Activated naive CD4-positive, alpha-beta T cell treated with anti-CD3 and anti-CD28 coated beads for 36 hours (primary cell): ENCODE results near the gene ZNF8. TPM values are rescaled to one million over a fixed set of nuclear protein-coding genes. Genes with fewer than 3 reads are reported as not detected.
"Not testable (repeated sequence)": the region's sequence is repeated elsewhere in the genome, so short reads cannot be mapped to it uniquely, and the experiment has no call there.

Source experiments
- CTCF ChIA-PET: fragments of 350-600 bp; sonication (Branson Sonifier 250); formaldehyde crosslinking; loops from one replicate; lab custom pipeline; 2021; ENCODE audit warnings: antibody characterized with exemption; lab: Charles Lee
- DNase-seq: peaks from one replicate; pipeline ENCODE4 v3.0.0-alpha.2; 2020
- H3K27ac Mint-ChIP-seq: one replicate; pipeline ENCODE4 v1.8.0; 2021; ENCODE audit warnings: mild to moderate bottlenecking, mixed read lengths
- H3K27me3 Mint-ChIP-seq: one replicate; pipeline ENCODE4 v1.8.0; 2021; ENCODE audit warnings: low read depth, mixed read lengths
- H3K36me3 Mint-ChIP-seq: one replicate; pipeline ENCODE4 v1.8.0; 2021; ENCODE audit warnings: low read depth, mixed read lengths
- H3K4me1 Mint-ChIP-seq: one replicate; pipeline ENCODE4 v1.8.0; 2021; ENCODE audit warnings: low read depth, mixed read lengths
- H3K4me3 Mint-ChIP-seq: one replicate; pipeline ENCODE4 v1.8.0; 2021; ENCODE audit warnings: mild to moderate bottlenecking, moderate library complexity, mixed read lengths
- H3K9me3 Mint-ChIP-seq: one replicate; pipeline ENCODE4 v1.8.0; 2021; ENCODE audit warnings: mixed read lengths
- intact Hi-C: fragments of 100-400 bp; cut with micrococcal nuclease; formaldehyde crosslinking; loops from one replicate; pipeline ENCODE4 v1.15.1; 2023
- total RNA-seq, 2 experiments: library from RNA; stranded (reverse); gene quantifications; one replicate each; pipeline ENCODE4 v1.2.3, GENCODE V29; 2021

Gene ZNF8
- total RNA-seq, 2 experiments from 2014 or later, result 3.2 to 3.6 TPM

DNA sequence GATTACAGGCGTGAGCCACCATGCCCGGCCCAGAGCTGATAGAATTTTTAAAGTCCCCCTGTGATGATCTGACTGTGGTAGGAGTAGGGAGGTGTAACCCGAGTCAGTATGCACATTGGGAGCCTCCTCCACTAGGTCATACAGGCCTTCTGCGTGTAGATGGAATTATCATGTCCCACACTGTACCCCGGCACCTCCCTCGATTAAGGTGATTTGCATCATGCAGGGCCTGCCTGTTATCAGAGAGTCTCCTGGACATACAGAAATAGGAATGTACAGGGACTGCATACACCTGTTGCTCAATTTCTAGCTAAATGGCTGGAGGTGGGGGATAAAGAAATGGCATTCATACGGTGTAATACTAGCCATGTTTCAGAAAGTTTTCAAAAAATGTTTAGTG lies 25.5 kb downstream of the ZNF8 start:
- H3K9me3 Mint-ChIP-seq, result peaks cover 13% of the 10 kb centered on the region
- no peaks in the 10 kb centered on the region for H3K27me3 Mint-ChIP-seq
- no peak overlapping the region for H3K27ac Mint-ChIP-seq
- CTCF ChIA-PET, result no interaction called here
- intact Hi-C loops, result no loop called here
- DNase-seq, result no peak
- peaks cover 66% of the 10 kb centered on the region for H3K36me3 Mint-ChIP-seq
- peak overlapping the region; percentile 100 for H3K4me3 Mint-ChIP-seq
- peaks cover 46% of the 10 kb centered on the region for H3K4me1 Mint-ChIP-seq

DNA sequence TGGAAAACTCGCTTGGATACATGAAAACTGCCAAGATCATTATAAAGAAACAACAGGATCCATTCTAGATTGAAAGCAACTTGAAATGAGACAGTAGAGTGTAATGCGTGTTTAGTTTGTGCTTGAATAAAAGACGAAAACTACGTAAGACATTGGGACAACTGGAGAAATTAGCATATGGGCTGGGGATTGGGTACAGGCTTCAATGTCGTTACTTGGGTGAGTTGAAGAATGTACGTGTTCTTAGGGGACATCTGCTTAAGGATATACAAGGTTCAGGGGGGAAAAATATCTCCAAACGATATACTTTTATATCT lies 26.0 kb downstream of the ZNF8 start:
- Mint-ChIP-seq H3K4me3 (peak overlapping the region; percentile 100), H3K36me3 (peaks cover 68% of the 10 kb centered on the region), H3K27me3 (no peaks in the 10 kb centered on the region), H3K27ac (peak overlapping the region; percentile 99), H3K9me3 (peaks cover 13% of the 10 kb centered on the region), H3K4me1 (peaks cover 46% of the 10 kb centered on the region)
- CTCF ChIA-PET, result no interaction called here
- no peak for DNase-seq
- intact Hi-C loops, result loop anchor here (1.0 kb wide), 9 partner anchors 22 to 827 kb away; partner anchors contain the start of genes TRIM28, ZNF274, ZNF584 and ZNF772

DNA sequence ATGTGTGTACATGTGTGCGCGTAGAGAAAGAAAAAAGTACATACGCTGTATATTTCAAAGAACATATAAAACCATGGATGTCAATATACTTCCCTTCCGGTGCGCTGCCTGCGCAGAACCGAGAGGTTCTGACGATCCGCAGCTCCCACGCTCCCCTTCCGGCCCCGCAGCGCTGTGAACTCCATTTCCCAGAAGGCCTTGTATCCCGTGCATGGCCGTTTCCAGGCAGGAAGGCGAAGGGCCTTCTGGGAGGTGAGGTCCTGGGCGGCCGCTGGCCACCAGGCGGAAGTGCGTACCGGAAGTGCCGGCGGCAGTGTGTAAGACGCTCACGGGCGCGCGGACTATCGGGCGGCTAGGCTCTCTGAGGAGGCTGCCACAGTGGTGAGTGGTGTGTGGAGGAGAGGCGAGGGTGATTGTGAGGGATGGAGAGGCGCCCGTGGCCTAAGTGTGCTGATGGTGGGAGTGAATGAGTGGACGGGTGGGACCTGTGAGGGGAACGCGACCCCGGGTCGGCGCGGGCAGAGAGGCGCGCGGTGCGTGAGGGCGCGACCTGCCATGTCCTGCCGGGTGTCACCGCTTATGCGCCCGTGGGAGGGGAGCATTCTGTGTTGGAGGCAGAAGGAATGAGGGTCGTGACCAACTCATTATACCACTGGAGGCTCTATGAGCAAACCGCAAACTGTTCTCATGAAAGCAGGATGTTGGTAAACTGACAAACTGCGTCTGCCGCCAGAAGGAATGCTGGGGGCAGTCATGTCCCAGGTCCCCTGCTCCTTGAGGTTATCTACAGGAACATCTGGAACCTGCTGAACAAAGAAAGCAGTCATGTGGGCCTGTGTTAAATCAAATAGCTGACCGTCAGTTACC lies 26.5 kb downstream of the ZNF8 start, which contains the start of gene ERVK3-1:
Gene ERVK3-1 (plus strand): TSS at position 313 of the 867 bp plus-strand sequence. CDS start 6,792 bp downstream, outside the sequence.
- H3K27me3 Mint-ChIP-seq, result no peaks in the 10 kb centered on the region
- peaks cover 68% of the 10 kb centered on the region for H3K36me3 Mint-ChIP-seq
- peak; percentile 95 for DNase-seq
- H3K4me1 Mint-ChIP-seq, result peaks cover 46% of the 10 kb centered on the region
- H3K27ac Mint-ChIP-seq, result peak within 1 kb of the TSS; percentile 99
- CTCF ChIA-PET, result interaction anchor here (1.6 kb wide), 1 partner anchor 76 kb away, joined by 5 read pairs; the partner anchor contains the start of gene ZNF544
- intact Hi-C loops, result loop anchor here (1.0 kb wide), 9 partner anchors 21 to 828 kb away; partner anchors contain the start of genes TRIM28, ZNF274, ZNF584 and ZNF772
- peak within 1 kb of the TSS; percentile 100 for H3K4me3 Mint-ChIP-seq
- peaks cover 13% of the 10 kb centered on the region for H3K9me3 Mint-ChIP-seq

DNA sequence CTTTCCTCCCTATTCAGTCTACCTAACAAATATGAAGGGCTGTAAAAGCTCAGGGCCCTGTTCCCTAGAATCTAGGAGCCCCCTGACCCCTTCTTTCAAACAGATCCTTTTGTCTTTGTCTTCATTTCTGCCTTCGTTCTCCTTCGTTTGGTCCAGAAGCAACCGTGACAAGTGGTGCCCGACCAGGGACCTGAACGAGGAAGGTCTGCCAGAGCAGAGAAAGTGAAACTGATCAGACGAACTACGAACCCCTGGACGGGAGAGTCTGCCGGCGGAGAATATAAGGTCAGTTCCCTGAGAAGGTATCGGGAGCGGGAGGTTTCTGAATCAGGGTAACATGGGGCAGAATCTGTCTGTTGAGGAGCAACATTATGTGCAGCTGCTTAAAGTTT lies 27.2 kb downstream of the ZNF8 start:
- peaks cover 63% of the 10 kb centered on the region for H3K36me3 Mint-ChIP-seq
- CTCF ChIA-PET, result interaction anchor here (1.0 to 1.6 kb wide), 2 partner anchors 77 to 124 kb away, joined by 4 to 5 read pairs; partner anchors contain the start of gene ZNF544
- intact Hi-C loops, result loop anchor here (1.0 kb wide), 9 partner anchors 20 to 829 kb away; partner anchors contain the start of genes TRIM28, ZNF274, ZNF584 and ZNF772
- no peak for DNase-seq
- peaks cover 46% of the 10 kb centered on the region for H3K4me1 Mint-ChIP-seq
- peaks cover 9% of the 10 kb centered on the region for H3K9me3 Mint-ChIP-seq
- no peaks in the 10 kb centered on the region for H3K27me3 Mint-ChIP-seq
- peak overlapping the region; percentile 99 for H3K27ac Mint-ChIP-seq
- H3K4me3 Mint-ChIP-seq, result peak overlapping the region; percentile 100

DNA sequence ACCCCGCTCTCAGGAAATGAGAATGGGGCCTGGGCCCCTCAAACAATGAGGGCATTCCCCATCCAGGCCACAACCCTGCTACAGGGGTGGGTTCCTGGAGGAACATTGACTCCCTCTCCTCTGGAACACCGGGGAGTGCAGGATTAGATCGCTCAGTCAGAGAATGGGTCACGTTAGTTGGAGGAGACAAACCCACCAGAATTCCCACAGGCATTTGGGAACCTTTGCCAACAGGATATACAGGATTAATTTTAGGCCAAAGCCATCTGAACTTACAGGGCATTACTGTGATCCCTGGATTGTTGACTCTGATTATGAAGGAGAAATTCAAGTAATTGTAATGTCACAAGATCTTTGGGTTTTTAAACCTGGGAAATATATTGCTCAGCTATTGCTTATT lies 29.0 kb downstream of the ZNF8 start:
- no peak overlapping the region for H3K4me3 Mint-ChIP-seq
- peaks cover 65% of the 10 kb centered on the region for H3K36me3 Mint-ChIP-seq
- H3K4me1 Mint-ChIP-seq, result peaks cover 46% of the 10 kb centered on the region
- intact Hi-C loops, result no loop called here
- DNase-seq, result no peak
- CTCF ChIA-PET, result interaction anchor here (0.6 kb wide), 1 partner anchor 179 kb away, joined by 3 read pairs; no protein-coding TSS in a partner anchor
- H3K27me3 Mint-ChIP-seq, result no peaks in the 10 kb centered on the region
- H3K9me3 Mint-ChIP-seq, result peaks cover 6% of the 10 kb centered on the region
- H3K27ac Mint-ChIP-seq, result no peak overlapping the region

DNA sequence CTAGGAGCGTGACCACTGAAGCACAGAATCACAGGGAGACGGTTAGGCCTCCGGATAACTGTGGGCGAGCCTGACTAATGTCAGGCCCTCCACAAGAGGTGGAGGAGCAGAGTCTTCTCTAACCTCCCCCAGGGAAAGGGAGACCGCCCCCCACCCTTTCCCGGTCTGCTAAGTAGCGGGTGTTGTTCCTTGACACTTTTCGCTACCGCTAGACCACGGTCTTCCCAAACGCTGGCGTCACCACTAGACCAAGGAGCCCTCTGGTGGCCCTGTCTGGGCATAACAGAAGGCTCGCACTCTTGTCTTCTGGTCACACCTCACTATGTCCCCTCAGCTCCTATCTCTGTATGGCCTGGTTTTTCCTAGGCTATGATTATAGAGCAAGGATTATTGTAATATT lies 31.9 kb downstream of the ZNF8 start:
- CTCF ChIA-PET, result interaction anchor here (0.6 to 1.0 kb wide), 2 partner anchors 11 to 86 kb away, joined by 3 read pairs; no protein-coding TSS in a partner anchor
- DNase-seq, result peak; percentile 33

DNA sequence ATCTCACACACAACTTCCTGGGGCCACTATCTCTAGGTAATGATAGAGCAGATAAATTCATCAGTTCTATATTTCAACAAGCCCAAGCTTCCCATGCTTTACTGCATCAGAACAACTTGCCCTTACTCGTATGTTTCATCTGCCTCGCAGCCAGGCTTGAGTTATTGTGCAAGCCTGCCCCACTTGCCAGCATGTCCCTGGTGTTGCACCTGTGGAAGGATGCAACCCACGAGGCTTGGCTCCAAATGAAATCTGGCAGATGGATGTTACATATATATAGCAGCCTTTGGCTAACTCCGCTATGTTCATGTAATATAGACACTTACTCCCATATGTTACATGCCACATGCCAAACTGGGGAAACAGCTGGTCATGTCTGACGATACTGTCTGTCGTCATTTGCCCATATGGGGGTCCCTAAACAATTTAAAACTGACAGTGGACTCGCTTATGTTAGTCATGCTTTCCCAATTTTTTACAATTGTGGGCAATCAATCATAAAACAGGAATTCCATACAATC lies 32.6 kb downstream of the ZNF8 start:
- Mint-ChIP-seq H3K36me3 (peaks cover 82% of the 10 kb centered on the region), H3K4me3 (no peak overlapping the region), H3K9me3 (peaks cover 4% of the 10 kb centered on the region), H3K27ac (no peak overlapping the region), H3K27me3 (no peaks in the 10 kb centered on the region), H3K4me1 (peaks cover 24% of the 10 kb centered on the region)
- no peak for DNase-seq
- intact Hi-C loops, result no loop called here
- CTCF ChIA-PET, result interaction anchor here (0.6 to 1.0 kb wide), 2 partner anchors 10 to 87 kb away, joined by 3 read pairs; no protein-coding TSS in a partner anchor

More for the DNA sequence above, 31.9 kb downstream of the ZNF8 start:
- intact Hi-C loops, H3K27me3 Mint-ChIP-seq, H3K9me3 Mint-ChIP-seq, H3K4me3 Mint-ChIP-seq, H3K27ac Mint-ChIP-seq: not testable (repeated sequence)
- Mint-ChIP-seq H3K4me1 (peaks cover 32% of the 10 kb centered on the region), H3K36me3 (peaks cover 82% of the 10 kb centered on the region)

DNA sequence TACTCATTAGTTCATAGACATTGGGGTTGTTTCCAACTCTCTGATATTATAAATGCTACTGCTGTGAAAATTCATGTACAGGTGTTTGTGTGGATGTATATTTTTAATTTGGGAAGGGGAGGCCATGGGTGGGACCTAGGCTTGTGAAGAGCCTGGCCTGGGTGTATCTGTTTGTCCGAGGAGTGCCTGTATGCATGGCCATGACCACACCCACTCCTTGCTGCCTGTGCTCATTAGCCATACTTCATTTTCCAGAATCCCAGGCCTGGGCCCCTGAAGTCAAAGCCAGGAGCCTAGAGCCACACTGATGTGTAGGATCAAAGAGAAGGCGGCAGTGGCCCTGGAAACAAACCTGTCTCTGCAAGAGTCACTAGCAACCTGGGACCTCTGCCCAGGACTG lies 36.8 kb downstream of the ZNF8 start:
- H3K4me1 Mint-ChIP-seq, result no peaks in the 10 kb centered on the region
- peaks cover 2% of the 10 kb centered on the region for H3K9me3 Mint-ChIP-seq
- CTCF ChIA-PET, result no interaction called here
- peaks cover 50% of the 10 kb centered on the region for H3K36me3 Mint-ChIP-seq
- no peak overlapping the region for H3K4me3 Mint-ChIP-seq
- no peak for DNase-seq
- intact Hi-C loops, result no loop called here
- no peak overlapping the region for H3K27ac Mint-ChIP-seq
- no peaks in the 10 kb centered on the region for H3K27me3 Mint-ChIP-seq

DNA sequence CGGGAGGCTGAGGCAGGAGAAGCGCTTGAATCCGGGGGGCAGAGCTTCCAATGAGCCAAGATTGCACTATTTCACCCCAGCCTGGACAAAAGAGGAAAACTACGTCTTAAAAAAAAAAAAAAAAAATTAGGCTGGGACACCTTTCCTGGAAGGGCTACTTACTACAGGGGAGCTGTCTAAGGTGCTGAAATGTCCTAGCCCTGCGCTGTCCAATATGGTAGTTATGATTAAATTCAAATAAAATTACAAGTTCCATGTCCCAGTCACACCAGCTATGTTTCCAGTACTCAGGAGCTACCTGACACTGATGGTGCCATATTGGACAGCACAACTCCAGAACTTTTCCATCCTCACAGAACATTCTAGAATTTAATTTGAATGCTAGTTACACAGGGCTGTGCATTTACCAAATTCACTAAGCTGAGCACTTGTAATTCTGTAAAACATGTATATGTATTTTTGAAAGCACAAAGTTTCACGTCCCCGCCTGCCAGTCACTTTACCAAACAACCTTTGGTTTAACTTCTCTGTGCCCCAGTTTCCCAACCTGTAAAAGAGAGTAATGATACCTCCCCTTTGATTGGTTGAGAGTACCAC lies 38.8 kb downstream of the ZNF8 start:
- Mint-ChIP-seq H3K9me3 (peaks cover 2% of the 10 kb centered on the region), H3K27me3 (no peaks in the 10 kb centered on the region), H3K4me3 (no peak overlapping the region), H3K4me1 (no peaks in the 10 kb centered on the region), H3K36me3 (peaks cover 37% of the 10 kb centered on the region), H3K27ac (no peak overlapping the region)
- peak; percentile 30 for DNase-seq
- intact Hi-C loops, result no loop called here
- CTCF ChIA-PET, result interaction anchor here (0.9 kb wide), 1 partner anchor 16 kb away, joined by 3 read pairs; no protein-coding TSS in a partner anchor

DNA sequence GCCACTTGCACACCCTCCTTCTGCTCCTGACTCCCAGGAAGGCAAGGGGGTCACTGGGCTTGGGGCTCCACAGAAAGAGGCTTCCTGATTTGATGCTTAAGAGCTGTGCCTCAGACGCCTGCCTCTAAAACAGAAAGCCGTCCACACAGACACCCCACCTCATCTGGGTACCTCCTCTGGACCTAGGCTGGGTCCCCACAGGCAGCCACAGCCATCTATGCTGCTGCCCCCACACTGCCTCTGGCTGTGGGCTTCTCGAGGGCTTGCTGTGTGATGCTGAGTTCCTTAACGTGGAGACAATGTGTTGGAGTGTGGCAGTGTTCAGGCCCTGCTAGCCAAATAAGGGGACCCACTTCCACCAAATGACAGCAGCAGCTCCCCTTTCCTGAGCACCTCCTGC lies 39.5 kb downstream of the ZNF8 start:
- CTCF ChIA-PET, result interaction anchor here (0.9 kb wide), 1 partner anchor 15 kb away, joined by 3 read pairs; no protein-coding TSS in a partner anchor
- intact Hi-C loops, result no loop called here
- no peak for DNase-seq
- H3K27me3 Mint-ChIP-seq, result no peaks in the 10 kb centered on the region
- no peaks in the 10 kb centered on the region for H3K4me1 Mint-ChIP-seq
- H3K9me3 Mint-ChIP-seq, result peaks cover 2% of the 10 kb centered on the region
- no peak overlapping the region for H3K4me3 Mint-ChIP-seq
- peaks cover 30% of the 10 kb centered on the region for H3K36me3 Mint-ChIP-seq
- no peak overlapping the region for H3K27ac Mint-ChIP-seq

DNA sequence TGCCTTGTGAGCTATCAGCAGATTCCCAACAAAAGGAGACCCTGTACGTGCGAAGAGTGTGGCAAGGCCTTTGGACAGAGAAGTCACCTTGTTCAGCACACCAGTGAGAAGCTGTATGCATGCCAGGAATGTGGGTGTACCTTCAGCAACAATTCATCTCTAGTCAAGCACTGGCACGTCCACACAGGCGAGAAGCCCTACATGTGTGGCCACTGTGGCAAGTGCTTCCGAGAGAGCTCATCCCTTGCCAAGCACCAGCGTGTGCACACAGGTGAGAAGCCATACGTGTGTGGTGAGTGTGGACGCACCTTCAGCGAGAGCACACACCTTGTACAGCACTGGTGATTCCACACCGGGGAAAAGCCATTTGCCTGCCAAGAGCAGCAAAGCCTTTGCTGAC lies 40.5 kb downstream of the ZNF8 start:
- DNase-seq, result no peak
- peaks cover 22% of the 10 kb centered on the region for H3K36me3 Mint-ChIP-seq
- CTCF ChIA-PET, result no interaction called here
- intact Hi-C loops, result no loop called here
- H3K4me1 Mint-ChIP-seq, result no peaks in the 10 kb centered on the region
- H3K27ac Mint-ChIP-seq, result no peak overlapping the region
- peaks cover 2% of the 10 kb centered on the region for H3K9me3 Mint-ChIP-seq
- no peak overlapping the region for H3K4me3 Mint-ChIP-seq
- no peaks in the 10 kb centered on the region for H3K27me3 Mint-ChIP-seq
